ENCODE results near the gene TEX36. TPM values are rescaled to one million over a fixed set of nuclear protein-coding genes. Genes with fewer than 3 reads are reported as not detected.

The TEX36 gene
- total RNA-seq, 1 experiment from 2014 or later: 0.25 TPM

DNA sequence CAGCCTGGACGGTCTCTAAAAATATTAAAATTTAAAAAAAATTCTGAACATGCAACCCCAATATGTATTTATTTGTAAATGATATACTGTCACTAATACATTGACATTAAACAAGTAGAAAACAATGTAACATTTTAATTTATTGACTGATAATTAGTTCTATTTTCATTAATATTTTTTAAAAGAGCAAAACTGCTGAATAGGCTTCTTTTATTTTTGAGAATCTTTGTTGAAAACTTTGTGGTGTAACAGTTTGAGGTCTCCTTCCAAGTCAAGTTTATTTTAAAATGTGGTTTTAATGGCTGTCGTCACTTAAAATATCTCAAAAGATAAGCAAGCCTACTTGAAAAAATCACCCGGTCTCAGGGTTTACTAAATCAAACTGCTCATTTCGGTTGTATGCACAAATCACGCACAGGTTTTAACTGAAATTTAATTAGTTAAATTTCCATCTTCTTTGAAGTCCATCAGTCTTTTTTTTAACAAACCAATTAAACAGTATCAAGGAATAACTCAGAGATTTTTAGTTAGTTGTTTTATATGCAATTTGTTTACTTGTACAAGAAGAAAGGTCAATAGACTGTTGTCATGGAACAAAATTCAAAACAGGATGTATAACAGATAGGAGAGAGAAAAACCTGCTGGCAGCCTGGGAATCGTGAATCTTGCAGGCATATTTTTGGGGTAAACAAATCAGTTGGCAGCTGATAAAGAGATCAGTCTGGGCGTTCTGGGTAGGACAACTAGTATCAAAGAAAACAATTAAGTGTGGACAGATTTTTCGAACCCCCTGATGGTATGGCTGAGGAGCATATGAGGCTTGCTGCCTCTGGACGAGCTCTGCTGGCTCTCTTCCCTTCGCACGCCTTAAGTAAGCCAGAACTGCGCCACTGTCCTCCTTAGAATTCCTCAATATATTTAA is 26.9 kb upstream of the TEX36 start:
- no peak for ATAC-seq
- Histone ChIP-seq H3K27me3 (ENCODE audit: insufficient read depth, low read length) (no peaks in the 10 kb centered on the region), H3K4me2 (ENCODE audit: low read length) (no peak overlapping the region), H3K9ac (ENCODE audit: low read length) (no peak overlapping the region), H4K20me1 (ENCODE audit: insufficient read depth) (no peaks in the 10 kb centered on the region), H3K9me2 (ENCODE audit: insufficient read depth) (no peaks in the 10 kb centered on the region), H3K27ac (ENCODE audit: low read depth, low read length) (no peak overlapping the region), H3K4me1 (ENCODE audit: control insufficient read depth in 1 of 2, insufficient read depth in 2 of 2, low read length in 2 of 2) (peaks cover 19 to 21% of the 10 kb centered on the region in 2 experiments), H2AFZ (ENCODE audit: low read depth, low read length, poor library complexity, severe bottlenecking) (no peak overlapping the region), H3K4me3 (replicated peaks in 1 of 2; ENCODE audit: low read depth in 1 of 2, low read length in 2 of 2) (no peak overlapping the region), H3K36me3 (ENCODE audit: control insufficient read depth in 1 of 2, insufficient read depth in 2 of 2, low read length in 2 of 2) (no peaks in the 10 kb centered on the region), H3K79me2 (ENCODE audit: insufficient read depth, low read length) (no peaks in the 10 kb centered on the region), H3K9me3 (ENCODE audit: control insufficient read depth in 1 of 2, insufficient read depth in 1 of 2, low read depth in 1 of 2, low read length in 2 of 2) (no peaks in the 10 kb centered on the region)
- BruUV-seq (replicated peaks): no TSS peak
- TF ChIP-seq POLR2A (IDR thresholded peaks at IDR 0.05; ENCODE audit: borderline replicate concordance, extremely low read depth, insufficient read depth, insufficient read length) (no peak), CEBPB (IDR thresholded peaks at IDR 0.05; ENCODE audit: low read depth) (no peak), ZNF274 (IDR thresholded peaks at IDR 0.05; ENCODE audit: low read depth, low read length) (no peak), RAD21 (IDR thresholded peaks at IDR 0.05; ENCODE audit: low read depth) (no peak), EZH2 (IDR thresholded peaks at IDR 0.05) (no peak), POLR2AphosphoS5 (IDR thresholded peaks at IDR 0.05; ENCODE audit: low read depth, low read length) (no peak), SP1 (IDR thresholded peaks at IDR 0.05; ENCODE audit: low read depth) (no peak), FOSL1 (IDR thresholded peaks at IDR 0.05; ENCODE audit: low read depth) (no peak), SRF (IDR thresholded peaks at IDR 0.05; ENCODE audit: low read depth) (no peak), TCF7L2 (IDR thresholded peaks at IDR 0.05; ENCODE audit: borderline replicate concordance, extremely low read depth, insufficient read depth, insufficient read length) (no peak), ELF1 (IDR thresholded peaks at IDR 0.05; ENCODE audit: borderline replicate concordance, low read depth) (no peak), EZH2phosphoT487 (IDR thresholded peaks at IDR 0.05; ENCODE audit: borderline replicate concordance) (no peak)
- TF ChIP-seq, protein P1, sequence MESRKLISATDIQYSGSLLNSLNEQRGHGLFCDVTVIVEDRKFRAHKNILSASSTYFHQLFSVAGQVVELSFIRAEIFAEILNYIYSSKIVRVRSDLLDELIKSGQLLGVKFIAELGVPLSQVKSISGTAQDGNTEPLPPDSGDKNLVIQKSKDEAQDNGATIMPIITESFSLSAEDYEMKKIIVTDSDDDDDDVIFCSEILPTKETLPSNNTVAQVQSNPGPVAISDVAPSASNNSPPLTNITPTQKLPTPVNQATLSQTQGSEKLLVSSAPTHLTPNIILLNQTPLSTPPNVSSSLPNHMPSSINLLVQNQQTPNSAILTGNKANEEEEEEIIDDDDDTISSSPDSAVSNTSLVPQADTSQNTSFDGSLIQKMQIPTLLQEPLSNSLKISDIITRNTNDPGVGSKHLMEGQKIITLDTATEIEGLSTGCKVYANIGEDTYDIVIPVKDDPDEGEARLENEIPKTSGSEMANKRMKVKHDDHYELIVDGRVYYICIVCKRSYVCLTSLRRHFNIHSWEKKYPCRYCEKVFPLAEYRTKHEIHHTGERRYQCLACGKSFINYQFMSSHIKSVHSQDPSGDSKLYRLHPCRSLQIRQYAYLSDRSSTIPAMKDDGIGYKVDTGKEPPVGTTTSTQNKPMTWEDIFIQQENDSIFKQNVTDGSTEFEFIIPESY (IDR thresholded peaks at IDR 0.05; ENCODE audit: extremely low read depth, insufficient replicate concordance, low read length): no peak
- TF ChIP-seq, protein P2, sequence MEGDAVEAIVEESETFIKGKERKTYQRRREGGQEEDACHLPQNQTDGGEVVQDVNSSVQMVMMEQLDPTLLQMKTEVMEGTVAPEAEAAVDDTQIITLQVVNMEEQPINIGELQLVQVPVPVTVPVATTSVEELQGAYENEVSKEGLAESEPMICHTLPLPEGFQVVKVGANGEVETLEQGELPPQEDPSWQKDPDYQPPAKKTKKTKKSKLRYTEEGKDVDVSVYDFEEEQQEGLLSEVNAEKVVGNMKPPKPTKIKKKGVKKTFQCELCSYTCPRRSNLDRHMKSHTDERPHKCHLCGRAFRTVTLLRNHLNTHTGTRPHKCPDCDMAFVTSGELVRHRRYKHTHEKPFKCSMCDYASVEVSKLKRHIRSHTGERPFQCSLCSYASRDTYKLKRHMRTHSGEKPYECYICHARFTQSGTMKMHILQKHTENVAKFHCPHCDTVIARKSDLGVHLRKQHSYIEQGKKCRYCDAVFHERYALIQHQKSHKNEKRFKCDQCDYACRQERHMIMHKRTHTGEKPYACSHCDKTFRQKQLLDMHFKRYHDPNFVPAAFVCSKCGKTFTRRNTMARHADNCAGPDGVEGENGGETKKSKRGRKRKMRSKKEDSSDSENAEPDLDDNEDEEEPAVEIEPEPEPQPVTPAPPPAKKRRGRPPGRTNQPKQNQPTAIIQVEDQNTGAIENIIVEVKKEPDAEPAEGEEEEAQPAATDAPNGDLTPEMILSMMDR (IDR thresholded peaks at IDR 0.05 in 2 of 3, conservative IDR thresholded peaks at IDR 0.05 in 1 of 3; ENCODE audit: borderline replicate concordance in 1 of 3, insufficient read depth in 1 of 3, low read depth in 2 of 3, low read length in 2 of 3): no peak
- TF ChIP-seq, protein P3, sequence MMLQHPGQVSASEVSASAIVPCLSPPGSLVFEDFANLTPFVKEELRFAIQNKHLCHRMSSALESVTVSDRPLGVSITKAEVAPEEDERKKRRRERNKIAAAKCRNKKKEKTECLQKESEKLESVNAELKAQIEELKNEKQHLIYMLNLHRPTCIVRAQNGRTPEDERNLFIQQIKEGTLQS (IDR thresholded peaks at IDR 0.05): no peak
- RAD21 ChIA-PET (ENCODE audit: low non-redundant PET in 1 of 2, low total read pairs in 2 of 2, uncharacterized antibody in 2 of 2, unreplicated experiment in 2 of 2): no interaction called here
- CTCF ChIA-PET: no interaction called here
- POLR2A ChIA-PET: no interaction called here
- DNase-seq (ENCODE audit: low read depth, low spot score): no peak
- intact Hi-C loops (cut with micrococcal nuclease): no loop called here

Data from HCT116 (cell line).